Epithelial cell of proximal tubule (primary cell): ENCODE measurements around the gene NR6A1. TPM values are rescaled to one million over a fixed set of nuclear protein-coding genes. Genes with fewer than 3 reads are reported as not detected.

Experiments used
- DNase-seq: peaks from one replicate; pipeline ENCODE4 v3.0.0-alpha.2; 2011; ENCODE audit warnings: low read depth
- H3K4me3 ChIP-seq: 2 replicates; pipeline ENCODE4 v1.5.1; 2011; ENCODE audit warnings: low read depth, mild to moderate bottlenecking, low read length
- total RNA-seq: library from RNA; depleted of rRNA; stranded (reverse); fragments of >200 nt; gene quantifications from 2 replicates; pipeline ENCODE4 v1.2.3, GENCODE V29; 2015
- TF ChIP-seq, protein P1 (sequence below): conservative IDR thresholded peaks from 2 replicates; pipeline ENCODE4 v1.5.1; 2012; ENCODE audit warnings: low read depth, mild to moderate bottlenecking, low read length

NR6A1 gene
- total RNA-seq, 1 donor from 2014 or later, result 2.0 TPM

DNA sequence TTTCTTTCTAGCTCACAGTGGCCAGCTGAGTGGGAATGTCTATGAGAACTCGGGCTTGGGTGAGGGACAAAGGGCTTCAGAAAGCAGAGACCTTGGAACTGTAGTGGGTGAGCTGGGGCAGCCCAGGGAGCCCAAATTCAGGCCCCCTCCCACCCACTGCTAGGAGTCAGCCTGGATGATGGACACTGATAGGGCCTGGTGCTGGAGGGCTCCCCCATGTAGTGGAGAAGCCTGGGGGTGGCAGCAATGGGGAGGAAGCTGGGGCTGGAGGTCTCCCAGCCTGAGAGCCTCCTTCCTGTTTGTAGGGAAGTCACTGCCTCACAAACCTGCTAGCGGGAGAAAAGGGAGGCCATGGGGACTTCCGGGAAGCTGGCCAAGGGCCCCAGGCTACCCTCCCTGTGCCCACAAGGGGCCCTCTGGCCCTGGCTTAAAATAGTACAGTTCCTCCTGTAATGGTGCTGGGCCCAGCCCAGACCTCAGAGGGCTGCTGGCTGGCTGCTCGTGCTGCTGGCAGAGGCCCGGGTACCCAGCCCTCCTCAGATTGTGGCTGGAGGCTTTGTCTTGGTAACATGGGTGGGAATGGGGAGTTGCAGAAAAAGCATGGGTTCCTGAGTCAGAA is 257.6 kb downstream of the NR6A1 start:
- DNase-seq, result no peak
- TF ChIP-seq, protein P1, sequence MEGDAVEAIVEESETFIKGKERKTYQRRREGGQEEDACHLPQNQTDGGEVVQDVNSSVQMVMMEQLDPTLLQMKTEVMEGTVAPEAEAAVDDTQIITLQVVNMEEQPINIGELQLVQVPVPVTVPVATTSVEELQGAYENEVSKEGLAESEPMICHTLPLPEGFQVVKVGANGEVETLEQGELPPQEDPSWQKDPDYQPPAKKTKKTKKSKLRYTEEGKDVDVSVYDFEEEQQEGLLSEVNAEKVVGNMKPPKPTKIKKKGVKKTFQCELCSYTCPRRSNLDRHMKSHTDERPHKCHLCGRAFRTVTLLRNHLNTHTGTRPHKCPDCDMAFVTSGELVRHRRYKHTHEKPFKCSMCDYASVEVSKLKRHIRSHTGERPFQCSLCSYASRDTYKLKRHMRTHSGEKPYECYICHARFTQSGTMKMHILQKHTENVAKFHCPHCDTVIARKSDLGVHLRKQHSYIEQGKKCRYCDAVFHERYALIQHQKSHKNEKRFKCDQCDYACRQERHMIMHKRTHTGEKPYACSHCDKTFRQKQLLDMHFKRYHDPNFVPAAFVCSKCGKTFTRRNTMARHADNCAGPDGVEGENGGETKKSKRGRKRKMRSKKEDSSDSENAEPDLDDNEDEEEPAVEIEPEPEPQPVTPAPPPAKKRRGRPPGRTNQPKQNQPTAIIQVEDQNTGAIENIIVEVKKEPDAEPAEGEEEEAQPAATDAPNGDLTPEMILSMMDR, result no peak
- no peak overlapping the region for H3K4me3 ChIP-seq

DNA sequence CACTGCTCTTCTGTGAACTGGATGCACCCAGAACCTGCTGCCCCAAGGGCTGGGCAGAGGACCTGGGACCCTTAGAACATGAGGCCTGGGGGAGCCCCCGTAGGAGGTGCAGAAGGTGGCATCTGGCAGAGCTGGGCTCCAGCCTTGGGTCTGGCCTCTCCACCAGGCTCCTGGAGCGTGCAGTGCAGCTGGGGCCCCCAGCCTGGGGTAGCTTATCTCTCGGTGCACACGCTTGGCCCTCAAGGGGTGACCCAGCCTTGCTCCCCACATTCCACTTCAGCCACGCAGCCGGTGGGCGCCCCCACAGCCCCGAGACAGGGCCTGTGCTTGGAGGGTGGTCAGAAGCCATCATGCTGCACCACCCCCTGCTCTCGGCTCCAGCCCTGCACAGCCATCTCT is 258.3 kb downstream of the NR6A1 start:
- TF ChIP-seq, protein P1, result no peak
- DNase-seq, result no peak
- no peak overlapping the region for H3K4me3 ChIP-seq

DNA sequence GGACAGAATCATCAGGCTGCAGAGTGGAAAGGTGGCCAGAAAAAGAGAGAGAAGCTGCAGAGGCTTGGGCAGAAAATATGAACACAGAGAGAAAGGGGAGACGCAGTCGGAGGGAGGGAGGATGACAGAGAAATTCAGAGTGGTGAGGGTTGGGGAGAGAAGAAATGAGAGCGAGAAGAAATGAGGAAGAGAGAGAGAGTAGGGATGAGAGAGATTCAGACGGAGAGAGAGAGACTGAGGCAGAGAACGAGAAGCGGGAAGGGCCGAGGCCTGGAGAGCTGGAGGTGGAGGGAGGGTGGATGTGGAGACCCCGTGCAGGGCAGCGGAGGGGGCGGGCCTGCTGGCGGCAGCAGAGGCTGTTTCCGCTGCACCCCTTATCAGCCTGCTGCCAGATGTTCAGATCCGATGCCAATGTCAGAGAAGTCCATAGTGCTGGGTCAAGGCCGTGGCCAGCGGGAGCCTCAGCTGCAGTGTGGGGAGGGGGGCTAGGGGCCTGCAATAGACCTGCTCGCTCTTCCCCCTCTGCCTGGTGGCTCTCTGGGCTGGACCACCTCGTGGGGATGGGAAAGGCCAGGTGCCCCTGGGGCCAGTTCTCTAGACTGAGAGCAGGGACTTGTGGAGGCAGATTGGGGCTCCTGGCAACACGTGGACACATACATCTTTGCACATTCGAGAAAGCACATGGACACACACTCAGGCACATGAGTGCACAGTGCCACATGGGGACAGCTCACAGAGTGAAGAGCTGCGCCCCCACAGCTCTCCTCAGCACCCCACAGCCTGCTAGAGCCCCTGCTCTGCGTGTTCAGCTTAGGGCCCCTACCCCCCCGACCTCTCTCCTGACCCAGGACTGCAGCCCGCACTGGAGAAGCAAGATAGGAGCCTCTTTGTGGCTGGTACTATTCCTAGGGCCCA is 259.0 kb downstream of the NR6A1 start:
- no peak for DNase-seq

DNA sequence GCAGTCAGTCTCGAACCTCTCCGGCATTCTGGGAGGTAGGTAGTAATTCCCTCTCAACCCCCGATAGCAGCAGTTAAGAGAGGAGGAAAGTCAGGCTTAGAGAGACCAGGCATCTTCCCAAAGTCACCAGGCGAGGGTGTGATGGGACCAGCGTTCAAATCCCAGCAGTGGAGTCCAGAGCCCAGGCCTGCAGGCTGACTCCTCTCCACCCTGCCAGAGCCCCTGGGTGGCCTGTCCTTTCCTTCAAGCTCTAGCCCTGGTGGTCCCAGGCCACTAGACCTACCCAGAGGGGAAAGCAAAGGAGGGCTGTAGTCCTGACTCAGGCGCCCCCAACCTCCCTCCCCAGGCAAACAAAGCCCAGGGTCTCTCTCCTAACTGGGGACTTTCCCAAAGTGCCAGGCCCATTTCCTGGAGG is 259.7 kb downstream of the NR6A1 start:
- no peak for DNase-seq
- TF ChIP-seq, protein P1, result no peak
- H3K4me3 ChIP-seq, result no peak overlapping the region

More for the DNA sequence above, 259.0 kb downstream of the NR6A1 start:
- no peak overlapping the region for H3K4me3 ChIP-seq
- TF ChIP-seq, protein P1, result no peak

DNA sequence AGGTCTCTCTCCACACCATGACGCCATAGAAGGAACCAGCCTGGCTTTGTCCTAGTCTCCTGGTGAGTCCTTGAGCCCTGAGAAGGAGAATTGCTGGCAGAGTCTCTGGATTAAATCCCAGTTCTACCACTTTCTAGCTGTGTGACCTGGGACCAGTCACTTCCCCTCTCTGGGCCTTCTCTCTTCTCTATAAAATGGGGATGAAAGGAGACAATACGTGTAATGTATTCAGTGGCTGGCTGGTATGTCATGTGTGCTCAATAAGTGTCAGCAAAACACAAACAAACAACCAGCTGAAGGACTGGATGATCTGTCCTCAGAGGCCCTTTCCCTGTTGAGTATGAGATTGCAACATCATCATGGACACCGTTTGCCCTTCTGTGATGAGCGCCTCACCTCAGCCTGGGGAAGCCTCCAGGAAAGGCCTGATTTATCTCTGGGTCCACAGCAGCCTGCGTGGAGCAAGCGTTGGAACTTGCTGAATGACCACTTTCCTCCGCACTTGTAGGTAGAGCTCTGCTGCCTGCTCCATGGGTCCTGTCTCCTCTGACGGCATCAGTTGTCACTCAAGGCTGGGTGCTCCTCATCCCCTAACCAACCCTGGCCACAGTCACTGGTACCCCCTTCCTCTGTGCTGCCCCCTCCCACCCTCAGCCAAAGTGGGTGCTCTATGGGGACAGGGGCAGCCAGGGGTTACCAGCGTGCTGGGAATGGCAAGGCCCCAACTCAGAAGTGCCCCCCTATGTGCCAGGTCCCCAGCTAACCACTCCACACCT is 260.3 kb downstream of the NR6A1 start:
- no peak for DNase-seq
- TF ChIP-seq, protein P1, result no peak
- H3K4me3 ChIP-seq, result no peak overlapping the region

DNA sequence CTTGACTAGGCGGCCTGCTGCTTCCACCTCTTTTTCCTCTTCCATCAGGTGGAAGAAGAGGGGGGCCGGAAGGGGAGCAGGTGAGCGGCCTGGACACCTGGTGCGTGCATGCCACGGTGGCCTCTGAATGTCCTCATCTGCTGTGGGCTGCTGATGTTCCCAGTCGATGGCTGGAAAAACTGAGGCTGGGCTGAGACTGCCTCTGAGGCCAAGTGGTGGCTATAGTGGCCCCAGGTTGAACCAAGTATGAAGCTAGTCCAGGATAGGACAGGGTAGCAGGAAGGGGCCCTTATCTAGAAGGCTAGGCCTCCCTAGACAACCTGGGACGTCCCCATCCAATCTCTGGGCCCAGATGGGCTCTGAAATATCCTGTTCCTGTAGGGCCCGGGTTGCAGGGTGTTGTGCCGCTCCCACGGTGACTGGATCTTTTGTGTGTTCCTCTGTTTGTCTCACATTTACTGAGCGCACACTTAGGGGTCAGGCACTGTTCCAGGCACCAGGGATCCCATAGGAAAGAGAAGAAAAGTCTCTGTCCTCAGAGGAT is 263.2 kb downstream of the NR6A1 start:
- no peak for DNase-seq
- TF ChIP-seq, protein P1, result no peak
- no peak overlapping the region for H3K4me3 ChIP-seq
